GM21737 (cell line): ENCODE data around the gene AKAP5.

ENCODE experiments used
- ATAC-seq: cut with Tn5 transposase; IDR thresholded peaks from one replicate; pipeline ENCODE4 v1.9.1; 2021; ENCODE audit warnings: mild to moderate bottlenecking, moderate library complexity; ENCODE audit not compliant: unreplicated experiment

AKAP5 gene

GRCh38 chr14:64459405-64460136 lies 5.7 kb upstream of the AKAP5 start:
- ATAC-seq: no peak

DNA sequence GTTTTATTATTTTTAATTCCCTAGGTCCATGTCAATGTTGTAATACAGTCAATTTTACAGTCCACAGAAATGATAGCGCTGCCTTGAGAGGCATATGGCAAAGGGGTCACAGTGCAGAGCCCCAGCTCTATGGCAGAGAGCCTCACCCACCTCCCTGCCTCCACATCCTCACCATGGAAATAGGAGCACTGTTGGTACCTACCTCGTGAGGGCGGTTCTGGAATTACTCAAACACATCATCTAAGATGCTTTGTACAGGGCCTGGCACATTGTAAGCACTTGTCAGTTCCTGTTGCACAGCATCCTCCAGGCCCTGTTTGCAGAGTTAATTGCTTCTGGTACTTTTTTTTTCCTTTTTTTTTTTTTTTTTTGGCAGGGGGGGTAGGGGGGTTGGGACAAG lies 4.1 kb upstream of the AKAP5 start:
- no peak for ATAC-seq

GRCh38 chr14:64463195-64463594 lies 2.1 kb upstream of the AKAP5 start:
- no peak for ATAC-seq

DNA sequence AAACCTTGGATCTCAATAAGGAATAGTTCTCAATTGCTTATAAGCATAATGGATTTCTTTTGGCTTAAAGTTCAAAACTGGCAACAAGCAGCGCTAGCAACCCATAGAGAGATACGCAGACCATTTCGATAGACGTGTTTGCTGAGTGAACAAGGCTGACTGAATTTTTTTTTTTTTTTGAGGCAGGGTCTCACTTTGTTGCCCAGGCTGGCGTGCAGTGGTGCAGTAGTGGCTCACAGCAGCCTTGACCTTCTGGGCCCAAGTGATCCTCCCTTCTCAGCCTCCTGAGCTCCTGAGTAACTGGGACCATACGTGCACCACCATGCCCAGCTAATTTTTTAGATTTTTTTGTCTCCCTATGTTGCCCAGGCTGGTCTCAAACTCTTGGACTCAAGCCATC lies 1.4 kb upstream of the AKAP5 start:
- ATAC-seq: no peak

DNA sequence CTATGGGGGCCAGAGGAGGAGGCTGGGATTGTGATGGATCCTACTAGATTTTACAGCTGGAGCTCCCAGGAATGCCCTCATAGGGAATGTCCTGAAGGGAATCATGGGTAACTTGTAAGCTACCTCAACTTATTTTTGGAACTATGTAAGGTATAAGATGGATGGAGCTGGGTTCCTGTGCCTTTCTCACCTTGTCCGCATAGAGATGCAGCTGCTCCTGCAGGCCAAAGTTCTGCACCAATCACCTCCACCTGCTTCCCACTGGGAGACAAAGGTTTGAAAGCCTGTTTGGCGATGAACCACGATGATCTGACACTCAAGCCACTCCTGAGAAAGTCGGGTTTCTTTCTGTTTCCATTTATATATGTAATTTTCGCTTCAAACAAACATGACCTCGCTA lies 648 bp upstream of the AKAP5 start:
- no peak for ATAC-seq

DNA sequence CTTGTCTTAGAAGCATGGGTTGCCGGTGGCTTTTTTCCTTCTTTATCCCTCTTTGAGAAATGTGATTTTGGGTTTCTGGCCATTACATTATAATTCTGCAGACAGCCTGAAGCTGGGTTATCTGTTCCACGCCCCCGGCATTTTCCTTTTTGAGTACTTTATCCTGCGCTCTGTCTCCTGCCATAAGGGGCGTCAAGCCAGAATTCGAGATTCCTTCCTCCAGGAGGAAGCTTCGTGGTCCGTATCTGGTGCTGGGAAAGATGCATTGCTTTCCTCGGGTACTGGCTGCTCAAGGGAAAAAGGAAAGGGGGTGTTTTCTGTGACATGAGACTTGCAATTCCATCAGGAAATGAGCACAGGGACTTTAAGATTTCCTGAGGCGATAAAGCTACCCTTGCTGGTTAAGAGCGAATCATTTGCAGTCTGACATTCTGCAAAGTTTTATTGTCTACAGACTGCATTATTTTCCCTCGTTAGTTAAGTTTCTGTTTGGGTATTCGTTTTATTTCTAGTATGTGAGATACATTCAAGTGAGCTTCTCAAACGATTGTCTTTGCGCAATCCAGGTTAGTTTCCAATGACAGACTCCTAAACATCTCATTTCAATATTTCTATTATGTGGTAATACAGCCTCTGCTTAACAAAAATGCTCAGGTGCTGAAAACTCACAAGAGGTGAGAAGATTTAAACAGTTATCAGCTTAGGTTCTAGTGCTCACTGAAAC lies 694 bp downstream of the AKAP5 start:
- no peak for ATAC-seq

DNA sequence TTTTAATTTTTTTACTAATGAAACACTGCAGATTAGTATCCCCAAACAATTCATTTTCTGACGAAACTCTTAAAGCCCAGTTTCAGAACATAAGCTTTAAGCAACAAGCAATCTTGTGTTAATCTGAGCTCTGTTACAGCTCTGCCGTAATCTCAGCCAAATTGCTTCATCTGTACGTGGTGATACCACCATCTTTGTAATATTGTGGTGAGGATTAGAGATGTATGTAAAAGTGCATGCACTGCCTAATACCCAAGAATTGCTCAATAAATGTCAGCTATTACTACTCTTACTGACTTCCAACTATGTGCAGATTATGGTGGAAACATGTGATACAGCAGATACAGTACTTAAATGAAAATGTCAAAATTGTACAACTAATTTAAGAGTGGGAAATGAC lies 1.8 kb downstream of the AKAP5 start:
- no peak for ATAC-seq

DNA sequence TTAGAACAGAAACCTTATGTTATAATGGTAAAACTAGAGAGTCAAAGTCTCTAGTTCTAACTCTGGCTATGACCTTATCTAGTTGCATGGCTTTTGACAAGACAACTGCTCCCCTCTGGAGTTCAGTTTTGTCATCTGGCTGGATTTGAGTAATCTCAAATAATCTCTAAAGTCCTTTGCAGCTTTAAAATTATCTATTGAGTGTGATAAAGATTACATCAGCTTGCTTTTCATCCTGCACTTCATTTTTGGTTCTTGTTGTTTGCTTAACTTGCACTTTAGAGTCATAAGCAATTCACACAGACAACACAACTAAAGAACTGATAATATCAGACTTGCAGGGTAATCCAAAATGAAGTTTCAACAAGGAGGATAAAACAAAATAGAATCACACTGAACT lies 2.3 kb downstream of the AKAP5 start:
- no peak for ATAC-seq

- no peak for ATAC-seq
Observed at GRCh38 chr14:64468451-64468850, 3.2 kb downstream of the AKAP5 start.

GRCh38 chr14:64474041-64474440 lies 8.7 kb downstream of the AKAP5 start:
- no peak for ATAC-seq

DNA sequence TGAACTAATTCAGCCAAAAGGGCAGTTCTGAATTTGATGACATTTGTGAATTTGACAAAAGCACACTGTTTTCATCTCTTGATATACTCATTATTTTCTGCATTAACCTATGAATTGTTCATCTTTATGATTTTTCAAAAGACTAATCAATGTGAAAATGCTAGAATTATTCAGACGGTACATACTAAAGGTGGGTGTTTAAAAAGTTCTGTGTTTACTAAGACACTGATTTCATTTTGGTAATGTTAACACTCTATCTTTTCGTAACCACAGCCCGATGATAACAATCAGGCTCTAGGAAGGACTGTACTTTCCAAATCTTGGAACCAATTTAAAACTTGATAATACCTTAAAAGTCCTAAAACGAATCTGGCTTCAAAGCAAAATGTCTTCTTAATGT lies 9.4 kb downstream of the AKAP5 start:
- ATAC-seq: no peak

DNA sequence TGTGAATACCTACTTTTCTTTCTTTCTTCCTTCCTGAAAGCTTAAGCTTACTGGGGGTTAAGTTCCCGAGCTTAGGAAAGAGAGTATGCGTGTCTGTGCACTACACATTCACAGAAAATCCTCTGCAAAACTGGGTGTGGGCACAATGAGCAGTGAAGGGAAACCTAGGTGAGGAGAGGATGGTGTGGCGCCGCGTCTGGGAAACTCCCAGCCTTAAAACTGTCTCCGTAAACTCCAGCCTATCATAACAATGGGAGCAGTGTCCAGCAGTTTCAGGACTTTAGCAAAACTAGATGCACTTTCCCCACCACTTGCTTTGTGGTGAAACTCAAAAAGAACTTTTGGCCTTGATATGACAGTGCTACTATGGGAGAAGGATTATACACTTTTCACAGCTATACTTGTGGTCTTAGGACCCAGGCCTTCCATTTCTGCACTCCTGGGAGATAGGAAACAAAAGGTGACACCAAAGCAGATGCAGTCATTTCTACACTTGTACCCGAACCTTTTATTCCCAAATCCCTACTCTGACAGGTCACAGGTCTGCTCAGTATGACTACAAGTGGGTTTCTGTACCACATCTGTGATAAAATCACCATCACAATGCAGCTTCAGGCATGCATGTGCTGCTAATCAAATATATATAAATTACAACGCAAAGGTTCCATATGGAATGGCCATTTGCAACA lies 10.4 kb downstream of the AKAP5 start:
- no peak for ATAC-seq

DNA sequence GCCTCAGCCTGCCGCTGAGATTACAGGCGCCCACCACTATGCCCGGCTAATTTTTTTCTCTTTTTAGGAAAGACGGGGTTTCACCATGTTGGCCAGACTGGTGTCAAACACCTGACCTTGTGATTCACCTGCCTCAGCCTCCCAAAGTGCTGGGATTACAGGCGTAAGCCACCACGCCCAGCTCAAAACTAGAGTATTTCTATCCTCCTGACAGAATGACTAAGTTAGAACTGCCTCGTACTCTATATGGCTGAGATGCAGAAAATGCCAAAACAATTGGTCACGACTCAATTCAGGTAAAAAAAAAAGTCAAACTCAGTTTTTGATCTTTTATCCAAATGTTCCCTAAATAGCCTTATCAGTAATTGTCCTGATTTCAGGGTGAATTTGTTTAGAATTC lies 11.1 kb downstream of the AKAP5 start:
- ATAC-seq: no peak

- no peak for ATAC-seq
Observed at GRCh38 chr14:64478634-64479250, 13.4 kb downstream of the AKAP5 start.

- no peak for ATAC-seq
Observed at GRCh38 chr14:64488590-64489099, 23.3 kb downstream of the AKAP5 start.

DNA sequence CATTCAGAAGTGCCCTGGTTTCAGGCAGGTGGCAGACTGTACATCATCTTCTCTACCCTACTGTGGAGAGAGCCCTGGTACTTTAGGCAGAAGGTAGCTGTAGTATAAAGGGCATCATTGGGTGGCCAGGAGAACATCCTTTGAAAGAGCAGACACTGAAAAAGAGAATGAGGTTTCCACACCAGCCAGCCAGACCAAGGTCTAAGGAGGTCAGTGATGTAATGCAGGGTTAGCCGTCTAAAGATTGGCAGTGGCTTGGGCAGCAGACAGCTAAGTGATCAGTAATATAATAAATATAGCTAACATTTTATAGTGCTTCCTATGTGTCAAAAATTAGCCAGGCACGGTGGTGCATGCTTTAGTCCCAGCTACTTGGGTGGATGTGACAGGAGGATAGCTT lies 26.3 kb downstream of the AKAP5 start:
- ATAC-seq: no peak

DNA sequence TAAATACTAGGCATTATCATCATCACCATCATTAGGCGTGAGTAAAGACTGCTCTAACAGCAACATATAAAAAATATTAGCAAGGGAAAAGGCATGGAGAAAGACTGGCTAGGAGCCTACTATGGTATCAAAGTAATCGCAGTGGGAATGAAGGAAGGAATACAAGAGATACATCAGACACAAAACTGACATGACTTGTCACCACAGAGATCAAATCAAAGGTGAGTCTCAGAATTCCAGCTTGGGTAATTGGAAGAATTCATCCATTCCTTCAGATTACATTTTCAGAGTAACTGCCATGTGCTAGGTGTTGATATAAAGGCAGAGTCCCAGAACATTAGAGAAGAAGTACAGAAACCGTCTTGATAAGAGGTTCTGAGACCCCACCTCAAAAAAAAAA lies 28.2 kb downstream of the AKAP5 start:
- ATAC-seq: no peak

- no peak for ATAC-seq
Observed at GRCh38 chr14:64495252-64495651, 30.0 kb downstream of the AKAP5 start.

DNA sequence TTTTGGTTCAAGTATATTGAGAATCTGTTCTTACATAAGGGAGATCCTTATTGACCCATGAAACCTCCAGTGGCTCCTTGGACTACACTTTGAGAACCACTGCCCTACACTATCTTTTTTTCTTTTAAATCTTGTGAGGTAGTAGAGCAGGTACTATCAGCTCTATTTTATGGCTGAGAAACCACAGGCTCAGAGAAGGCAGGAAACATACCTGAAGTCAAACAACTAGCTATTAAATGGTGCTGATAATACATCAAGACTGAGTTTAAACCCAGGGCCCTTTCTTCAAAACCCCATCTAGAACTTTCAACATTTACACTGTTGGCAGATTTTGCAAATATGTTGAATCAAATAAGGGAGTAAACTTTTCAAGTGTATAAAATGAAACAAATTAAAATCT lies 31.5 kb downstream of the AKAP5 start:
- ATAC-seq: no peak

GRCh38 chr14:64500088-64500487 lies 34.8 kb downstream of the AKAP5 start:
- ATAC-seq: no peak

- no peak for ATAC-seq
Observed at GRCh38 chr14:64501411-64502171, 36.3 kb downstream of the AKAP5 start.
